ENCODE measurements around the gene WDR82. TPM values are rescaled to one million over a fixed set of nuclear protein-coding genes. Genes with fewer than 3 reads are reported as not detected.

The WDR82 gene
- total and polyA plus RNA-seq, 9 of the 15 experiments (the other 6 are each of a cell fraction or from before 2014, with no cell fraction given): 6.4 to 62.9 (median 37.1) TPM

- no peaks in the 10 kb centered on the region for H3K79me2 ChIP-seq (ENCODE audit: control insufficient read depth, insufficient read depth, low read length)
- no peak overlapping the region for H3K4me2 ChIP-seq (ENCODE audit: insufficient read depth, low read length)
- in situ Hi-C loops (cut with MboI): no loop called here
- intact Hi-C loops (cut with micrococcal nuclease): no loop called here
- H3K9me3 ChIP-seq (replicated peaks; ENCODE audit: control insufficient read depth, insufficient read depth, low read depth, low read length): no peaks in the 10 kb centered on the region
- ATAC-seq: no peak
- TF ChIP-seq USF2 (CRISPR knock-in tag; IDR thresholded peaks at IDR 0.05) (no peak), ESRRA (IDR thresholded peaks at IDR 0.05; ENCODE audit: borderline replicate concordance, low read depth) (no peak), SMAD4 (CRISPR knock-in tag; conservative IDR thresholded peaks at IDR 0.05) (no peak), ZNF318 (IDR thresholded peaks at IDR 0.05; ENCODE audit: borderline replicate concordance in 1 of 2, low read depth in 1 of 2) (no peak)
- CTCF ChIA-PET (ENCODE audit: low intra/inter-chr PET ratio): no interaction called here
- DNase-seq (ENCODE audit: extremely low read depth in 1 of 4, low spot score in 3 of 4): no peak
- H3K27ac ChIP-seq (ENCODE audit: extremely low read depth, low read depth, low read length): no peak overlapping the region
- no peaks in the 10 kb centered on the region for H4K20me1 ChIP-seq (replicated peaks; ENCODE audit: control insufficient read depth, insufficient read depth, low read length)
- no TSS peak for BruUV-seq (replicated peaks)
- H3K4me3 ChIP-seq: no peak overlapping the region
- no peaks in the 10 kb centered on the region for H3K9me1 ChIP-seq (ENCODE audit: control insufficient read depth, insufficient read depth, low read length)
- WGBS (ENCODE audit: insufficient coverage, low coverage, missing lambda C conversion rate): 68% methylated on average over 2 of the region's 2 CpGs
- no peak overlapping the region for H2AFZ ChIP-seq (ENCODE audit: low read depth, low read length)
- peak overlapping the region in 1 of 2 experiments; percentile 71; a peak in 1 of 4 replicates for H3K9ac ChIP-seq (ENCODE audit: insufficient read depth in 1 of 2, low read depth in 2 of 2, low read length in 2 of 2)
- H3K27me3 ChIP-seq (ENCODE audit: control insufficient read depth in 2 of 2, insufficient read depth in 2 of 2, low read length in 2 of 2): no peaks in the 10 kb centered on the region
- peaks cover 28 to 52% of the 10 kb centered on the region in 2 experiments for H3K4me1 ChIP-seq (replicated peaks in 1 of 2; ENCODE audit: control insufficient read depth in 2 of 2, insufficient read depth in 2 of 2, low read length in 2 of 2)
- POLR2A ChIA-PET: no interaction called here
- no peaks in the 10 kb centered on the region for H3K36me3 ChIP-seq (ENCODE audit: control insufficient read depth, insufficient read depth, low read length)
- no peak for FAIRE-seq
These were observed 25.4 kb upstream of the WDR82 start for GRCh38 chr3:52303811-52304210.
